Left ventricle myocardium inferior (tissue), 1 donor: ENCODE results near the gene NTM. TPM values are rescaled to one million over a fixed set of nuclear protein-coding genes. Genes with fewer than 3 reads are reported as not detected.

Experiments
- DNase-seq: peaks from one replicate; pipeline ENCODE4 v3.0.0-alpha.2; 2020
- H3K27ac ChIP-seq: fragments of 200-600 bp; replicated peaks from 2 replicates; pipeline ENCODE4 v1.8.0; 2021
- H3K27me3 ChIP-seq: fragments of 200-600 bp; 2 replicates; pipeline ENCODE4 v1.8.0; 2021; ENCODE audit warnings: low read depth
- H3K36me3 ChIP-seq: fragments of 200-600 bp; 2 replicates; pipeline ENCODE4 v1.8.0; 2021
- H3K4me1 ChIP-seq: fragments of 200-600 bp; 2 replicates; pipeline ENCODE4 v1.8.0; 2021
- H3K4me3 ChIP-seq: fragments of 200-600 bp; 2 replicates; pipeline ENCODE4 v1.8.0; 2021; ENCODE audit warnings: mild to moderate bottlenecking, moderate library complexity
- H3K9me3 ChIP-seq: fragments of 200-600 bp; replicated peaks from 2 replicates; pipeline ENCODE4 v1.8.0; 2021
- CTCF ChIP-seq: fragments of 200-600 bp; IDR thresholded peaks from 2 replicates; pipeline ENCODE4 v1.8.0; 2021; ENCODE audit warnings: antibody characterized with exemption, mild to moderate bottlenecking, borderline replicate concordance
- intact Hi-C: fragments of 100-400 bp; cut with micrococcal nuclease; formaldehyde crosslinking; loops from one replicate; pipeline ENCODE4 v1.11.0; 2022
- total RNA-seq: library from RNA; stranded (reverse); fragmentation: NEBNext Ultra II Directional; extraction: Animal tissue kit (Norgen Biotek cat#: 25700); gene quantifications from one replicate; pipeline ENCODE4 v1.2.1, GENCODE V29; 2021
- donor health status: DM: no; HTN: yes; CAD: no; lungs with severe emphysema.

NTM gene
- total RNA-seq, 1 donor from 2014 or later, result 1.0 TPM

- no peak for DNase-seq
- H3K4me1 ChIP-seq, result peaks cover 18% of the 10 kb centered on the region
- H3K4me3 ChIP-seq, result no peak overlapping the region
- no peaks in the 10 kb centered on the region for H3K27me3 ChIP-seq
- no peak for TF ChIP-seq CTCF
- intact Hi-C loops, result no loop called here
- H3K9me3 ChIP-seq, result no peaks in the 10 kb centered on the region
- no peaks in the 10 kb centered on the region for H3K36me3 ChIP-seq
- H3K27ac ChIP-seq, result no peak overlapping the region
Observed at GRCh38 chr11:132284048-132284447, 913.6 kb downstream of the NTM start.

GRCh38 chr11:132284611-132285010 is 914.2 kb downstream of the NTM start:
- no peak overlapping the region for H3K4me3 ChIP-seq
- no peak overlapping the region for H3K27ac ChIP-seq
- no peaks in the 10 kb centered on the region for H3K9me3 ChIP-seq
- DNase-seq, result no peak
- TF ChIP-seq CTCF, result no peak
- H3K4me1 ChIP-seq, result peaks cover 17% of the 10 kb centered on the region
- no peaks in the 10 kb centered on the region for H3K27me3 ChIP-seq
- H3K36me3 ChIP-seq, result no peaks in the 10 kb centered on the region
- intact Hi-C loops, result no loop called here

GRCh38 chr11:132285631-132286030 is 915.2 kb downstream of the NTM start:
- TF ChIP-seq CTCF, result no peak
- DNase-seq, result no peak
- H3K4me3 ChIP-seq, result no peak overlapping the region
- no peaks in the 10 kb centered on the region for H3K36me3 ChIP-seq
- intact Hi-C loops, result no loop called here
- no peaks in the 10 kb centered on the region for H3K9me3 ChIP-seq
- no peaks in the 10 kb centered on the region for H3K27me3 ChIP-seq
- peak overlapping the region; percentile 63 for H3K27ac ChIP-seq
- peaks cover 17% of the 10 kb centered on the region for H3K4me1 ChIP-seq

GRCh38 chr11:132286106-132286505 is 915.7 kb downstream of the NTM start:
- TF ChIP-seq CTCF, result no peak
- intact Hi-C loops, result no loop called here

GRCh38 chr11:132288036-132288435 is 917.6 kb downstream of the NTM start:
- Histone ChIP-seq H3K27ac (no peak overlapping the region), H3K36me3 (no peaks in the 10 kb centered on the region), H3K9me3 (no peaks in the 10 kb centered on the region), H3K4me1 (peaks cover 13% of the 10 kb centered on the region), H3K4me3 (no peak overlapping the region), H3K27me3 (no peaks in the 10 kb centered on the region)
- TF ChIP-seq CTCF, result no peak
- intact Hi-C loops, result no loop called here
- DNase-seq, result no peak

More at GRCh38 chr11:132286106-132286505, 915.7 kb downstream of the NTM start:
- H3K36me3 ChIP-seq, result no peaks in the 10 kb centered on the region
- peak overlapping the region; percentile 63 for H3K27ac ChIP-seq
- no peaks in the 10 kb centered on the region for H3K27me3 ChIP-seq
- no peak for DNase-seq
- H3K9me3 ChIP-seq, result no peaks in the 10 kb centered on the region
- H3K4me1 ChIP-seq, result peaks cover 17% of the 10 kb centered on the region
- no peak overlapping the region for H3K4me3 ChIP-seq
